Loucy (cell line): ENCODE data around the gene ACP7.

Source experiments
- EZH2phosphoT487 ChIP-seq: fragments of 200-600 bp; IDR thresholded peaks from 2 replicates; pipeline ENCODE4 v1.6.1; 2018; ENCODE audit warnings: antibody characterized with exemption, mild to moderate bottlenecking, moderate library complexity, borderline replicate concordance
- TF ChIP-seq, protein P1 (sequence below): fragments of 200-600 bp; sonication (generic); conservative IDR thresholded peaks from 2 replicates; pipeline ENCODE4 v1.5.1; 2014; ENCODE audit warnings: mild to moderate bottlenecking, antibody characterized with exemption, low read length

DNA sequence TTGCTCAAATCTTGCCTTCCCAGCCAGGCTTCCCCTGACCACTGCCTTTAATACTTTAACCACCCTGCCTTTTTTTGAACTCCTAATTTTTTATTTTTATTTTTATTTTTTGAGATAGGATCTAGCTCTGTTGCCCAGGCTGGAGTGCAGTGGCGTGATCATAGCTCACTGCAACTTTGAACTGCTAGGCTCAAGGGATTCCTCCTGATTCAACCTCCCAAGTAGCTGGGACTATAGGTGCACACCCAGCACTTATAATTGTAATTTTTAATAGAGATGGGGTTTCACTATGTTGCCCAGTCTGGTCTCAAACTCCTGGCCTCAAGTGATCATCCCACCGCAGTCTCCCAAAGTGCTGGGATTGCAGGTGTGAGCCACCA is 30.1 kb upstream of the ACP7 start:
- TF ChIP-seq, protein P1, sequence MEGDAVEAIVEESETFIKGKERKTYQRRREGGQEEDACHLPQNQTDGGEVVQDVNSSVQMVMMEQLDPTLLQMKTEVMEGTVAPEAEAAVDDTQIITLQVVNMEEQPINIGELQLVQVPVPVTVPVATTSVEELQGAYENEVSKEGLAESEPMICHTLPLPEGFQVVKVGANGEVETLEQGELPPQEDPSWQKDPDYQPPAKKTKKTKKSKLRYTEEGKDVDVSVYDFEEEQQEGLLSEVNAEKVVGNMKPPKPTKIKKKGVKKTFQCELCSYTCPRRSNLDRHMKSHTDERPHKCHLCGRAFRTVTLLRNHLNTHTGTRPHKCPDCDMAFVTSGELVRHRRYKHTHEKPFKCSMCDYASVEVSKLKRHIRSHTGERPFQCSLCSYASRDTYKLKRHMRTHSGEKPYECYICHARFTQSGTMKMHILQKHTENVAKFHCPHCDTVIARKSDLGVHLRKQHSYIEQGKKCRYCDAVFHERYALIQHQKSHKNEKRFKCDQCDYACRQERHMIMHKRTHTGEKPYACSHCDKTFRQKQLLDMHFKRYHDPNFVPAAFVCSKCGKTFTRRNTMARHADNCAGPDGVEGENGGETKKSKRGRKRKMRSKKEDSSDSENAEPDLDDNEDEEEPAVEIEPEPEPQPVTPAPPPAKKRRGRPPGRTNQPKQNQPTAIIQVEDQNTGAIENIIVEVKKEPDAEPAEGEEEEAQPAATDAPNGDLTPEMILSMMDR, result no peak
- no peak for TF ChIP-seq EZH2phosphoT487
